Skeletal muscle tissue (tissue), 4 donors: ENCODE measurements around the gene EFR3B. TPM values are rescaled to one million over a fixed set of nuclear protein-coding genes. Genes with fewer than 3 reads are reported as not detected.

ENCODE experiments used
- H3K27ac ChIP-seq: one replicate; pipeline ENCODE4 v1.7.0; 2013; ENCODE audit warnings: mild to moderate bottlenecking, low read depth, low read length, inconsistent platforms
- H3K27me3 ChIP-seq, 3 donors: one replicate each; pipeline ENCODE4 v1.7.0; 2013; ENCODE audit warnings: low read length in 3 of 3; ENCODE audit not compliant: control insufficient read depth in 3 of 3, insufficient read depth in 3 of 3
- H3K36me3 ChIP-seq, 3 donors: one replicate each; pipeline ENCODE4 v1.7.0; 2013; ENCODE audit warnings: low read length in 3 of 3; ENCODE audit not compliant: control insufficient read depth in 3 of 3, insufficient read depth in 3 of 3
- H3K4me1 ChIP-seq, 3 donors: one replicate each; pipeline ENCODE4 v1.7.0; 2013; ENCODE audit warnings: low read length in 3 of 3, mild to moderate bottlenecking in 3 of 3; ENCODE audit not compliant: control insufficient read depth in 3 of 3, insufficient read depth in 3 of 3
- H3K4me3 ChIP-seq, 3 donors: one replicate each; pipeline ENCODE4 v1.7.0; 2013; ENCODE audit warnings: low read length in 3 of 3
- H3K9ac ChIP-seq, 3 donors: one replicate each; pipeline ENCODE4 v1.7.0; 2013; ENCODE audit warnings: low read length in 3 of 3, mild to moderate bottlenecking in 3 of 3, moderate library complexity in 2 of 3, low read depth in 1 of 3
- H3K9me3 ChIP-seq, 3 donors: one replicate each; pipeline ENCODE4 v1.7.0; 2013; ENCODE audit warnings: low read length in 3 of 3; ENCODE audit not compliant: control insufficient read depth in 3 of 3
- total RNA-seq: library from RNA; depleted of rRNA; stranded (reverse); fragments of >200 nt; gene quantifications from one replicate; pipeline ENCODE4 v1.2.3, GENCODE V29; 2014
- donor health status: Osteomylitis.

EFR3B gene
- total RNA-seq, 1 donor from 2014 or later = 4.7 TPM

DNA sequence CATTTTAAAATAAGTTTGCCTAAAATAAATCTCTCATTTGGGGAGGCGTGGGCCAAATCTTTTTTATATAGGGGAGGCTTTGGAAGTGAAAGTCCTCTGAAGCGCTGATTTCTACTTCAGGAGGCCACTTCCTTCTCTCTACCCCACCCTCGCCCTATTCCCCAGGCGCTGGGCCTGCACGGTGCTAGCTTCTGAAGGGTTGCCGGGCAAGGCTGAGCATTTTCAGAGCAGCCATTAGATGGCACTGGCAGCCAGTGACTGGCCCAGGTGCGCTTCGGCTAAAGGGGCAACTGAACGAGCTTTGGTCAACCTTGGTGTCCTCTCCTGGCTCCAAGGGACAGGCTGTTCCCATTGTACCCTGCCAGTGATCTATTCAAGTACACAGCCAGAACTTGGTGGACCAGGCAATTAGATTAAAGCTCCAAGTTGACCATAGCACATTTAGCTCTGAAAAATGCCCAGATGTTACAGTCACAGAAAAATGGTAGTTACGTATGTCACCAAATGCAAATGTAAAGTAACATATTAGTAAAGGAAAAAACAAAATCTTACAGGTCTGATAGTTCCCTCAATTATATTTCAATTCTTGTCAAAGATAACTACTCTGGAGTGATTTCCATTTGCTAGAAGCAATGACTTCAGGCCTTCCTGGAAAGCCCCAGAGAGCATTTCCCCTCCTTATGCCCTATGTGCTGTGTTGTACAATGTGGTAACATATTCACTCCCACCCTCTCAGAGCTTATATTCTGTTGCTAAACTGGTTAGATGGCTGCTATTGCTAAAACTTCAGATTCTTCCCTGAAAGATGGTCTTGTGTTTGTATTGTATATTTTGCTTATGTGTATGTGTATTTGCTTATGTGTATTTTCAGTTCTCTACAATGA, 124.4 kb downstream of the EFR3B start:
- peaks cover 7 to 12% (median 10%) of the 10 kb centered on the region in 3 donors for H3K4me1 ChIP-seq
- no peaks in the 10 kb centered on the region for H3K36me3 ChIP-seq
- H3K4me3 ChIP-seq = no peak overlapping the region
- no peak overlapping the region for H3K27ac ChIP-seq
- peaks cover 40 to 58% (median 47%) of the 10 kb centered on the region in 3 donors for H3K27me3 ChIP-seq
- H3K9ac ChIP-seq = no peak overlapping the region
- no peaks in the 10 kb centered on the region for H3K9me3 ChIP-seq

DNA sequence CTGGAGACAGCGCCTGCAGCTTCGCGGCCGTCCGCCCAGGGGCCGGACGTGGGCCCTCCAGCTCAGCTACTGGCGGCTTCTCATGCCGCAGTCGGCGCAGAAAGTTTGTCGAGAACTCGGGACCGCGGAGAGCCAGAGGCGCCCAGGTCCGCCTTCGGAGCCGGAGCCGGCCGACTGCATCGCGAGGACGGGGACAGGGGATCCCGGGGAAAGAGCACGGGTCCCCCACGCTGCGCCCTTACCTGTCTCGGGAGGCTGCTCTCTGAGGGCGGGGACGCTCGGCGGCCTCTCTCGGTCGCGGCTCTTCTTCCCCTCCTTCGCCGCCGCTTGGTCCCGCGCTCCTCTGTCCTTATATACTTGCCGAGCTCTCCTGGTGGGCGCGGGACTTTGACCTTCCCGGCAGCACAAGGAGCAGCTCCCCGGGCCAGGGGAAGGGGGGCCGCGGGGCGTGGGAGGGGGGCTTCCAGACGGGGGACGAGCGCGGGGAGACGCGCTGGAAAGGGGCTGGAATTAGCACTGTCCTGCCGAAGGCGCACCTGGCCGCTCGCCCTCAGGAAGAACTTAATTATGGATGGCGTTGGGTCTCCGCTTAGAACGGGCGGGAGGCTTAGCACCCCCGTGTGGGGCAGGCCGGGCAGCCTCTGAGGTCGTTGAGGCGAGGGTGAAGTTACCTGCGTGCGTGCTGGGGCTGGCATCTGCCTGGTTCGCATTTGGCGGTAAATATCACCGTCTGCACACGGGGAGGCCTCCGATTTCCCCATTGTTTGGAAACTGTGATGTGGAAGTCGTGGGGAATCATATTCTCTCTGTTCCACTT, 126.6 kb downstream of the EFR3B start, which contains the start of gene POMC:
POMC (minus strand) TSS at position 325 of the 817 bp plus-strand sequence. CDS start 3,808 bp downstream, outside the sequence.
- Histone ChIP-seq H3K27me3 (peaks cover 40 to 58% (median 47%) of the 10 kb centered on the region in 3 donors), H3K9ac (peak within 1 kb of the TSS in 1 of 3 donors; percentile 40), H3K9me3 (no peaks in the 10 kb centered on the region), H3K27ac (no peak within 1 kb of the TSS), H3K4me1 (peaks cover 7 to 9% (median 7%) of the 10 kb centered on the region in 3 donors), H3K36me3 (no peaks in the 10 kb centered on the region), H3K4me3 (peak within 1 kb of the TSS; percentile 50 to 60 (median 54))

DNA sequence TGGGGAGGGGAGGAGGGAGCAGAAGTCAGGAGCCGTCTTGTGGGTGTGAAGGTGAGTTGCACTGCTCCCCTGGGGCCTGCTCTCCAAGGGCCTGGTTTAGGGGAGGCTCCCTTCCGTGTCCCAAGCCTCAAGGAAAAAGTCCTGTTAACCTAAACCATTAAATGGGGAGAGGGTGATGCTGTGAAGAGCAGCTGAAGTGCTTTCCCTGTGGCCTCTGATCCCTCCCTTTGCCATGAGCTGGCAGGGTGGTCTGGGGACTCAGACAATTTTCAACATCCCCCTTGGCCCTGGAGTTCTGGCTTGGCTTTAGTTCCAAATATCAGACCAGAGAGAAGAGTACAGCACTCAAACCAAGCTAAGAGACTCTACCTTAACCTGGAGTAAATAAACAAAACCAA, 127.2 kb downstream of the EFR3B start:
- Histone ChIP-seq H3K9ac (no peak overlapping the region), H3K36me3 (no peaks in the 10 kb centered on the region), H3K27me3 (peaks cover 40 to 54% (median 47%) of the 10 kb centered on the region in 3 donors), H3K9me3 (no peaks in the 10 kb centered on the region), H3K27ac (no peak overlapping the region), H3K4me3 (no peak overlapping the region), H3K4me1 (peaks cover 7 to 9% (median 7%) of the 10 kb centered on the region in 3 donors)

DNA sequence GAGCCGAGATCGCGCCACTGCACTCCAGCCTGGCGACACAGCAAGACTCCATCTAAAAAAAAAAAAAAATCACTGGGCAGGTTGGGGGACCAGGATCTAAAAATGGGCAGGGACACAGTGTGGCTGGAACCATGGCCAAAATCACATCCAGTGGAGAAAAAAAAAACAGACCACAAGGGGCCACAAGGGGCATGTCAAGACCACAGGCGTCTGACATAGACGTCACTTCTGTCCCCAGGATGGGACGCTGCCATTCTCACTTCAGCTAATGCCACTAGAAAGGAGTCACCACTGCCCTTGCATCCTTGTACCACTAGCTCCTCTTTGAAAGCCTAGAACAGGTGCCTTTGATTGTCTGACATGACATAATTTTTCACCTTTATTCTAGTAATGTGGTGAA, 129.0 kb downstream of the EFR3B start:
- no peak overlapping the region for H3K9ac ChIP-seq
- no peaks in the 10 kb centered on the region for H3K36me3 ChIP-seq
- H3K4me3 ChIP-seq = no peak overlapping the region
- peaks cover 7 to 9% (median 7%) of the 10 kb centered on the region in 3 donors for H3K4me1 ChIP-seq
- peaks cover 39 to 47% (median 43%) of the 10 kb centered on the region in 3 donors for H3K27me3 ChIP-seq
- no peaks in the 10 kb centered on the region for H3K9me3 ChIP-seq
- no peak overlapping the region for H3K27ac ChIP-seq

DNA sequence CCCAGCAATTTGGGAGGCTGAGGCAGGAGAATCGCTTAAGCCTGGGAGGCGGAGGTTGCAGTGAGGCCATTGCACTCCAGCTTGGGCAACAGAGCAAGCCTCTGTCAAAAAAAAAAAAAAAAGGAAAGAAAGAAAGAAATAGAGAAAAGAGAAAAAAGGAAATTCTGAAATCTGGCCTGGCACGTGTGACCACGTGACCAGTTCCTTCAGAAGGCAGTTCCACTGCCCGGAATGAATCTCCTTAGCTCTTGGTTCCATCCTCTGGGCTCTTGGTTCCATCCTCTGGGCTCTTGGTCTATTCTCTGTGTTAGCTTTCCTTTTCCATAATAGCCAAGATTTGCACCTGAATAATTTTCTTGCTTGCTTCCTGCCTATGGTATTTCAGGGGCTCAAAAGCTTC, 131.8 kb downstream of the EFR3B start:
- peaks cover 0 to 2% (median 1%) of the 10 kb centered on the region in 3 donors for H3K4me1 ChIP-seq
- H3K36me3 ChIP-seq = no peaks in the 10 kb centered on the region
- H3K27ac ChIP-seq = no peak overlapping the region
- no peaks in the 10 kb centered on the region for H3K9me3 ChIP-seq
- H3K4me3 ChIP-seq = no peak overlapping the region
- H3K27me3 ChIP-seq = peaks cover 16 to 31% (median 25%) of the 10 kb centered on the region in 3 donors
- no peak overlapping the region for H3K9ac ChIP-seq

DNA sequence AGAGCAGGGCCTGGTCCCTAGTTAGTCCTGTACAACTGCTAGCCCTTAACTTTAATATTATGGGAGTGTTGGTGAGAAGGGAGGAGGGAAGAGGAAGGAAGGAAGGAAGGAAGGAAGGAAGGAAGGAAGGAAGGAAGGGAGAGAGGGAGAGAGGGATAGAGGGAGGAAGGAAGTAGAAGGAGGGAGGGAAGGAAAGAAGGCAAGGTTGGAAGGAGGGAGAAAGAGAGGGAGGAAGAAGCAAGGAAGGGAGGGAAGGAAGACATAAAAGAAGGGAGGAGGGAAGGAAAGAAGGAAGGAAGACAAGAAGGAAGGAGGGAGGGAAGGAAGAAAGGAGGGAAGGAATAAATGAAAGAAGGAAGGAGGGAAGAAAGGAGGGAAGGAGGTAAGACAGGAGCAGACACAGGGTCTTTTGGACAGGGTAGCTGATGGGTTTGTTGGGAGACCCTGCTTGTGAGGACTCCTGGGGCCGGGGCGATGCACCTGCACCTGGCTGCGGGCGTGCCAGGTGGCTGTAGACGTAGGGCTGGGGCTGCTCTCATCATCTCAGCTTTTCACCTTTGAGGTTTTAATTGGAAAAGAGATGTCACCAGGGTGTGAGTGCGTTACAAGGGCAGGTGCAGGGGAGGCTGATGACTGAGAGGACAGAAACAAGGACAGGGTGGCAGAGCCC, 132.5 kb downstream of the EFR3B start:
- Histone ChIP-seq H3K27ac (no peak overlapping the region), H3K9me3 (no peaks in the 10 kb centered on the region), H3K36me3 (no peaks in the 10 kb centered on the region), H3K4me1 (no peaks in the 10 kb centered on the region), H3K27me3 (peaks cover 10 to 33% (median 25%) of the 10 kb centered on the region in 3 donors), H3K9ac (no peak overlapping the region), H3K4me3 (no peak overlapping the region)

DNA sequence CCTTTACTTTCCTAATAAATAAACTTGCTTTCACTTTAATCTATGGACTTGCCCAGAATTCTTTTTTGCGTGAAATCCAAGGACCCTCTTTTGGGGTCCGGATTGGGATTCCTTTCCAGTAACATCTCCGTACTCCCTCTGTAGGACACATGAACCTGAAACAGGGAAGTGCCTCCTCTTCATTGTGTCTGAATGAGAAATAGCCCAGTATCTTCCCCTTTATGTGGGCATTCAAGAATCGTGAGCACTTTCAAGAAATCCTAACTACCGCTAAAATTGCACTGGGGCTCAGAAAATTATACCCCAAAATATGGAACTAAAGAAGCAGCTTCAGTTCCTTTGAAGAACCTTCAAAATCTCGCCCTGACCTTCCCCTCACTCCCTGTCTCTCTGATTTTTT, 134.3 kb downstream of the EFR3B start:
- H3K36me3 ChIP-seq = no peaks in the 10 kb centered on the region
- no peak overlapping the region for H3K4me3 ChIP-seq
- peaks cover 0 to 25% (median 15%) of the 10 kb centered on the region in 3 donors for H3K27me3 ChIP-seq
- no peaks in the 10 kb centered on the region for H3K9me3 ChIP-seq
- no peak overlapping the region for H3K27ac ChIP-seq
- no peaks in the 10 kb centered on the region for H3K4me1 ChIP-seq
- H3K9ac ChIP-seq = no peak overlapping the region

DNA sequence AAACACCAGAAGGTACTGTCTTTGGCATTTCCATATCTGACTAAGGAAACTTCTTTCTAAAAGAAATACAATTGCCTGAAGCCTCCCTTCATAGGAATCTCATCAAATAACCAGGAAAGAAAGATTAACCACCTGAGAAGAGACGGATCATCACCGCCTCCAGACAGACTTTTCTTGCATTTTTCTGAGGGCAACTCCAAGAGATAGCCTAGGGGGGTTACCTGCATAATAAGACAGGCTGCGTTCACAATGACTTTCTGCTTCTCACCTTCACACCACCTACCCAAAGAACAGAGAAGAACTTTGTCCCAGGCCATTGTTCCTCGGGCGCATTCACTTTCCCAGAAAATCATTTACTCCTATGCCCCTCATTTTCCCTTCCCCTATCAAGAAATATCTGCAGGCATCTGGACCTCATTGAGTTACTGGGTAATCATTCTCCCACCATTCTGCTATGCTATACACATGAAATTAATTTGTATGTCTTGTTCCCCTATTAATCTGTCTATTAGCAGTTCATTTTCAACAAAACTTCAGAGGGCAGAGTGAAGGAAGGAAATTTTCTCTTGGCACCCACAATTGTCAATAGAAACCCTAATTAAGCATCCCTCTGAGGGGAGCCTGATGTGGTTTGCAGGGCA, 134.8 kb downstream of the EFR3B start:
- Histone ChIP-seq H3K9me3 (no peaks in the 10 kb centered on the region), H3K4me1 (no peaks in the 10 kb centered on the region), H3K27ac (no peak overlapping the region), H3K27me3 (peaks cover 0 to 25% (median 15%) of the 10 kb centered on the region in 3 donors), H3K4me3 (no peak overlapping the region), H3K36me3 (no peaks in the 10 kb centered on the region), H3K9ac (no peak overlapping the region)

DNA sequence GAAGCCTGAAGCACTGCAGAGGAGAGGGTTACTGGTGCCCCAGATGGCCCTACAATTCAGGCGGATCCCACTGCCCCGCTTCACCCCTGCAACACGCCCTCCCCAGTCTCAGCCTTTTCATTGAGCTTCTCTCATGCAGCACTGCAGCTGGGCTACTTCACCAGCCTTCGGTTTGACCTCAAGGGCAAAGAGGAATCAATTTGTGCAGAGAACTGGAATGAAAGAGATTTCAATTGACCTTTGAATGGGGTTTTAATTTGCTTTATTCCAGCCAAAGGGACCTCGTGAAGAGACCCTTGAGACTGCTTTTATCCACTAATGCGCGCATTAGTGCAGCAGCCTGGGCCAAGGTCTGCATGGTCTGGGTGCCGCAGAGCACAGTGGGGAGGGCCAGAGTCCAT, 135.3 kb downstream of the EFR3B start:
- H3K36me3 ChIP-seq = no peaks in the 10 kb centered on the region
- H3K4me1 ChIP-seq = no peaks in the 10 kb centered on the region
- peaks cover 0 to 25% (median 15%) of the 10 kb centered on the region in 3 donors for H3K27me3 ChIP-seq
- no peak overlapping the region for H3K4me3 ChIP-seq
- no peak overlapping the region for H3K9ac ChIP-seq
- H3K27ac ChIP-seq = no peak overlapping the region
- peaks cover 0 to 2% (median 0%) of the 10 kb centered on the region in 3 donors for H3K9me3 ChIP-seq
